ENCODE results near the gene NXNL1. TPM values are rescaled to one million over a fixed set of nuclear protein-coding genes. Genes with fewer than 3 reads are reported as not detected.

Gene NXNL1
- total and polyA plus RNA-seq, 2 donors (not counting 3 experiments of a cell fraction or from before 2014, with no cell fraction given): not detected

- Histone ChIP-seq H4K20me1 (replicated peaks; ENCODE audit: control insufficient read depth, extremely low read depth, insufficient read depth, low read length) (no peaks in the 10 kb centered on the region), H3K4me2 (ENCODE audit: insufficient read depth, low read length) (no peak within 1 kb of the TSS), H3K27ac (ENCODE audit: insufficient read depth, low read depth, low read length) (no peak within 1 kb of the TSS), H3K4me1 (ENCODE audit: control insufficient read depth, extremely low read depth, insufficient read depth, low read length) (no peaks in the 10 kb centered on the region), H3K79me2 (ENCODE audit: control insufficient read depth, insufficient read depth, low read length) (no peaks in the 10 kb centered on the region), H3K9me1 (replicated peaks; ENCODE audit: control insufficient read depth, extremely low read depth, insufficient read depth, low read length) (no peaks in the 10 kb centered on the region), H3K27me3 (ENCODE audit: control insufficient read depth in 2 of 2, insufficient read depth in 2 of 2, low read length in 2 of 2) (peaks cover 8 to 14% of the 10 kb centered on the region in 2 experiments), H3K4me3 (replicated peaks in 1 of 3; ENCODE audit: insufficient read depth in 1 of 3, low read depth in 1 of 3, low read length in 3 of 3) (peak within 1 kb of the TSS in 1 of 3 experiments; percentile 37), H2AFZ (ENCODE audit: low read depth, low read length) (peak within 1 kb of the TSS; percentile 61), H3K36me3 (ENCODE audit: control insufficient read depth in 2 of 2, extremely low read depth in 1 of 2, insufficient read depth in 2 of 2, low read length in 2 of 2) (no peaks in the 10 kb centered on the region), H3K9ac (replicated peaks; ENCODE audit: extremely low read depth, insufficient read depth, low read length) (no peak within 1 kb of the TSS), H3K9me3 (replicated peaks; ENCODE audit: control insufficient read depth, insufficient read depth, low read length) (no peaks in the 10 kb centered on the region)
- DNase-seq (ENCODE audit: low read depth, low spot score) (no peak), FAIRE-seq (no peak)
- intact Hi-C loops (cut with micrococcal nuclease): no loop called here
- no TSS peak for BruUV-seq (replicated peaks)
- ChIA-PET POLR2A (no interaction called here), CTCF (interaction anchor here (0.5 to 2.2 kb wide), 13 partner anchors 10 to 411 kb away, joined by 3 to 11 read pairs (median 4); partner anchors contain the start of genes CCDC194, MVB12A and RPL18A)
- dilution Hi-C loops (cut with MboI; ENCODE audit: extremely low pct_ligation_motif_present, low sequenced_read_pairs): no loop called here
- TF ChIP-seq, protein P1, sequence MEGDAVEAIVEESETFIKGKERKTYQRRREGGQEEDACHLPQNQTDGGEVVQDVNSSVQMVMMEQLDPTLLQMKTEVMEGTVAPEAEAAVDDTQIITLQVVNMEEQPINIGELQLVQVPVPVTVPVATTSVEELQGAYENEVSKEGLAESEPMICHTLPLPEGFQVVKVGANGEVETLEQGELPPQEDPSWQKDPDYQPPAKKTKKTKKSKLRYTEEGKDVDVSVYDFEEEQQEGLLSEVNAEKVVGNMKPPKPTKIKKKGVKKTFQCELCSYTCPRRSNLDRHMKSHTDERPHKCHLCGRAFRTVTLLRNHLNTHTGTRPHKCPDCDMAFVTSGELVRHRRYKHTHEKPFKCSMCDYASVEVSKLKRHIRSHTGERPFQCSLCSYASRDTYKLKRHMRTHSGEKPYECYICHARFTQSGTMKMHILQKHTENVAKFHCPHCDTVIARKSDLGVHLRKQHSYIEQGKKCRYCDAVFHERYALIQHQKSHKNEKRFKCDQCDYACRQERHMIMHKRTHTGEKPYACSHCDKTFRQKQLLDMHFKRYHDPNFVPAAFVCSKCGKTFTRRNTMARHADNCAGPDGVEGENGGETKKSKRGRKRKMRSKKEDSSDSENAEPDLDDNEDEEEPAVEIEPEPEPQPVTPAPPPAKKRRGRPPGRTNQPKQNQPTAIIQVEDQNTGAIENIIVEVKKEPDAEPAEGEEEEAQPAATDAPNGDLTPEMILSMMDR (IDR thresholded peaks at IDR 0.05; ENCODE audit: extremely low read depth in 1 of 2, insufficient read depth in 1 of 2, low read depth in 1 of 2, low read length in 2 of 2): peak; percentile 55 to 72
- TF ChIP-seq FOS (IDR thresholded peaks at IDR 0.05; ENCODE audit: borderline replicate concordance, insufficient read depth, low read length): no peak
Measured at GRCh38 chr19:17448131-17448967, 12.4 kb downstream of the NXNL1 start, which contains the start of gene TMEM221. Gene TMEM221 (minus strand): TSS chr19:17448668. CDS start chr19:17448462, 206 bp downstream.

GRCh38 chr19:17447704-17448130 lies 13.0 kb downstream of the NXNL1 start:
- Histone ChIP-seq H3K9me1 (replicated peaks; ENCODE audit: control insufficient read depth, extremely low read depth, insufficient read depth, low read length) (no peaks in the 10 kb centered on the region), H4K20me1 (replicated peaks; ENCODE audit: control insufficient read depth, extremely low read depth, insufficient read depth, low read length) (no peaks in the 10 kb centered on the region), H3K4me1 (ENCODE audit: control insufficient read depth, extremely low read depth, insufficient read depth, low read length) (no peaks in the 10 kb centered on the region), H3K9ac (replicated peaks; ENCODE audit: extremely low read depth, insufficient read depth, low read length) (no peak overlapping the region), H3K9me3 (replicated peaks; ENCODE audit: control insufficient read depth, insufficient read depth, low read length) (no peaks in the 10 kb centered on the region), H3K4me2 (ENCODE audit: insufficient read depth, low read length) (no peak overlapping the region), H3K79me2 (ENCODE audit: control insufficient read depth, insufficient read depth, low read length) (no peaks in the 10 kb centered on the region), H3K36me3 (ENCODE audit: control insufficient read depth in 2 of 2, extremely low read depth in 1 of 2, insufficient read depth in 2 of 2, low read length in 2 of 2) (no peaks in the 10 kb centered on the region), H2AFZ (ENCODE audit: low read depth, low read length) (peak overlapping the region; percentile 61), H3K27me3 (ENCODE audit: control insufficient read depth in 2 of 2, insufficient read depth in 2 of 2, low read length in 2 of 2) (peaks cover 8 to 14% of the 10 kb centered on the region in 2 experiments), H3K4me3 (replicated peaks in 1 of 3; ENCODE audit: insufficient read depth in 1 of 3, low read depth in 1 of 3, low read length in 3 of 3) (no peak overlapping the region), H3K27ac (ENCODE audit: insufficient read depth, low read depth, low read length) (no peak overlapping the region)
- FAIRE-seq: no peak
- ChIA-PET POLR2A (no interaction called here), CTCF (interaction anchor here (0.5 to 2.2 kb wide), 11 partner anchors 10 to 412 kb away, joined by 3 to 11 read pairs (median 4); partner anchors contain the start of genes MVB12A and RPL18A)
- BruUV-seq (replicated peaks): no TSS peak
- TF ChIP-seq GATA2 (IDR thresholded peaks at IDR 0.05; ENCODE audit: insufficient read depth, insufficient read length, low read depth, low read length) (no peak), POLR2A (IDR thresholded peaks at IDR 0.05; ENCODE audit: low read depth, low read length) (no peak), POLR2AphosphoS5 (IDR thresholded peaks at IDR 0.05; ENCODE audit: insufficient read depth, low read depth, low read length) (no peak), MYC (IDR thresholded peaks at IDR 0.05; ENCODE audit: low read depth, low read length) (no peak), FOS (IDR thresholded peaks at IDR 0.05; ENCODE audit: borderline replicate concordance, insufficient read depth, low read length) (no peak), EZH2 (IDR thresholded peaks at IDR 0.05; ENCODE audit: borderline replicate concordance, low read depth, low read length, severe bottlenecking) (no peak), JUN (IDR thresholded peaks at IDR 0.05; ENCODE audit: borderline replicate concordance, insufficient read depth, insufficient read length, low read depth) (no peak)
- TF ChIP-seq, protein P1 (IDR thresholded peaks at IDR 0.05; ENCODE audit: extremely low read depth in 1 of 2, insufficient read depth in 1 of 2, low read depth in 1 of 2, low read length in 2 of 2): no peak
- TF ChIP-seq, protein P2, sequence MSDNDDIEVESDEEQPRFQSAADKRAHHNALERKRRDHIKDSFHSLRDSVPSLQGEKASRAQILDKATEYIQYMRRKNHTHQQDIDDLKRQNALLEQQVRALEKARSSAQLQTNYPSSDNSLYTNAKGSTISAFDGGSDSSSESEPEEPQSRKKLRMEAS (IDR thresholded peaks at IDR 0.05; ENCODE audit: insufficient read depth, insufficient read length): no peak
- dilution Hi-C loops (cut with MboI; ENCODE audit: extremely low pct_ligation_motif_present, low sequenced_read_pairs) (no loop called here), intact Hi-C loops (cut with micrococcal nuclease) (no loop called here)
- DNase-seq (ENCODE audit: low read depth, low spot score): no peak
